Esophagus muscularis mucosa (tissue), 4 donors: ENCODE data around the gene AUTS2.

Experiments
- EP300 ChIP-seq: sonication (generic); formaldehyde crosslinking; IDR thresholded peaks from one replicate; pipeline ENCODE4 v1.6.1; 2017; ENCODE audit warnings: antibody characterized with exemption
- POLR2A ChIP-seq: fragments of 450-650 bp; IDR thresholded peaks from one replicate; pipeline ENCODE4 v1.6.1; 2017; ENCODE audit warnings: antibody characterized with exemption, moderate library complexity, mild to moderate bottlenecking, low read depth
- POLR2AphosphoS5 ChIP-seq, 2 donors: sonication (generic); formaldehyde crosslinking; IDR thresholded peaks; one replicate each; pipeline ENCODE4 v1.6.1; 2017; ENCODE audit warnings: antibody characterized with exemption in 2 of 2
- TF ChIP-seq, protein P1 (sequence below), 3 experiments: fragments of 200-600 bp in 2 of 3; fragments of 450-650 bp in 1 of 3; sonication (generic) in 2 of 3; IDR thresholded peaks; one replicate each; pipeline ENCODE4 v1.5.1; 2017 to 2019; ENCODE audit warnings: antibody characterized with exemption in 3 of 3, mild to moderate bottlenecking in 2 of 3, moderate library complexity in 1 of 3

DNA sequence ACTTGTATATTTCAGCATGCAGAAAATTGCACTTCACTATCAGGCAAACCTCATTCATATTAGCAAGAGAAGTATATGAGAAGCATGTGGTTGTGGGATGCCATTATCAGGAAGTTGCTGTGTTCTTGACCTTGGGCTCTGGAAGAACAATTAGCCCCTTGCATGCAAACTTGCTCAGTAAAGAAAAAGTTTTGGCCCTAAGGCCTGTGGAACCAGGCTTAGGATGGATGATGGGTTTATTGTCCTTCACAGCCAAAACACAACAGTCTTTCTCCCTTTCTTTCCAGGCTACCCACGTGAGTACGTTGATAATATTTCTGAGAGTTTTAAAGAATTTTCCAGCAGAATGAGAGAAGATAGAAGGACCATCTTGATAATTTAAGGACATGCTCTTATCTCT lies 166.4 kb downstream of the AUTS2 start:
- TF ChIP-seq, protein P1, sequence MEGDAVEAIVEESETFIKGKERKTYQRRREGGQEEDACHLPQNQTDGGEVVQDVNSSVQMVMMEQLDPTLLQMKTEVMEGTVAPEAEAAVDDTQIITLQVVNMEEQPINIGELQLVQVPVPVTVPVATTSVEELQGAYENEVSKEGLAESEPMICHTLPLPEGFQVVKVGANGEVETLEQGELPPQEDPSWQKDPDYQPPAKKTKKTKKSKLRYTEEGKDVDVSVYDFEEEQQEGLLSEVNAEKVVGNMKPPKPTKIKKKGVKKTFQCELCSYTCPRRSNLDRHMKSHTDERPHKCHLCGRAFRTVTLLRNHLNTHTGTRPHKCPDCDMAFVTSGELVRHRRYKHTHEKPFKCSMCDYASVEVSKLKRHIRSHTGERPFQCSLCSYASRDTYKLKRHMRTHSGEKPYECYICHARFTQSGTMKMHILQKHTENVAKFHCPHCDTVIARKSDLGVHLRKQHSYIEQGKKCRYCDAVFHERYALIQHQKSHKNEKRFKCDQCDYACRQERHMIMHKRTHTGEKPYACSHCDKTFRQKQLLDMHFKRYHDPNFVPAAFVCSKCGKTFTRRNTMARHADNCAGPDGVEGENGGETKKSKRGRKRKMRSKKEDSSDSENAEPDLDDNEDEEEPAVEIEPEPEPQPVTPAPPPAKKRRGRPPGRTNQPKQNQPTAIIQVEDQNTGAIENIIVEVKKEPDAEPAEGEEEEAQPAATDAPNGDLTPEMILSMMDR (IDR thresholded peaks at IDR 0.05): no peak
- no peak for TF ChIP-seq POLR2A
- no peak for TF ChIP-seq POLR2AphosphoS5 (IDR thresholded peaks at IDR 0.05)
- no peak for TF ChIP-seq EP300
